ENCODE data around the gene KCNH2.

Gene KCNH2

GRCh38 chr7:150974468-150975391 is 3.4 kb downstream of the KCNH2 start:
- peak; percentile 58 for DNase-seq (ENCODE audit: low spot score)

- no peak for DNase-seq (ENCODE audit: low spot score)
Measured at GRCh38 chr7:150973571-150974451, 4.3 kb downstream of the KCNH2 start.

GRCh38 chr7:150972741-150973140 is 5.4 kb downstream of the KCNH2 start:
- no peak for DNase-seq (ENCODE audit: low spot score)

- no peak for DNase-seq (ENCODE audit: low spot score)
Measured at GRCh38 chr7:150972023-150972468, 6.1 kb downstream of the KCNH2 start.

- DNase-seq (ENCODE audit: low spot score) = no peak
Measured at GRCh38 chr7:150971242-150972022, 6.7 kb downstream of the KCNH2 start.

GRCh38 chr7:150970424-150970823 is 7.7 kb downstream of the KCNH2 start:
- no peak for DNase-seq (ENCODE audit: low spot score)

GRCh38 chr7:150969475-150969874 is 8.6 kb downstream of the KCNH2 start:
- DNase-seq (ENCODE audit: low spot score) = peak; percentile 88

GRCh38 chr7:150968734-150969372 is 9.3 kb downstream of the KCNH2 start:
- DNase-seq (ENCODE audit: low spot score) = no peak

GRCh38 chr7:150968056-150968733 is 9.9 kb downstream of the KCNH2 start:
- no peak for DNase-seq (ENCODE audit: low spot score)

- DNase-seq (ENCODE audit: low spot score) = no peak
Measured at GRCh38 chr7:150967349-150967748, 10.8 kb downstream of the KCNH2 start.

GRCh38 chr7:150966002-150966401 is 12.1 kb downstream of the KCNH2 start:
- no peak for DNase-seq (ENCODE audit: low spot score)

GRCh38 chr7:150965273-150965830 is 12.8 kb downstream of the KCNH2 start:
- DNase-seq (ENCODE audit: low spot score) = no peak

- DNase-seq (ENCODE audit: low spot score) = peak; percentile 88
Measured at GRCh38 chr7:150964593-150965111, 13.5 kb downstream of the KCNH2 start.

- DNase-seq (ENCODE audit: low spot score) = peak; percentile 59
Measured at GRCh38 chr7:150963707-150964559, 14.2 kb downstream of the KCNH2 start.

GRCh38 chr7:150962553-150963399 is 15.3 kb downstream of the KCNH2 start:
- peak; percentile 81 for DNase-seq (ENCODE audit: low spot score)

- DNase-seq (ENCODE audit: low spot score) = no peak
Measured at GRCh38 chr7:150962290-150962552, 15.9 kb downstream of the KCNH2 start.

- no peak for DNase-seq (ENCODE audit: low spot score)
Measured at GRCh38 chr7:150961510-150962289, 16.4 kb downstream of the KCNH2 start.

Data from cerebellar cortex (tissue), 1 donor.